GM12864 (cell line): ENCODE results near the gene PTPN14.

Source experiments
- DNase-seq: peaks from one replicate; pipeline ENCODE4 v3.0.0-alpha.2; 2011; ENCODE audit warnings: low read depth
- H3K4me3 ChIP-seq: 2 replicates; pipeline ENCODE4 v1.5.1; 2011; ENCODE audit warnings: mild to moderate bottlenecking, low read depth, low read length, control low read depth
- TF ChIP-seq, protein P1 (sequence below): IDR thresholded peaks from 2 replicates; pipeline ENCODE4 v1.5.1; 2011; ENCODE audit warnings: low read depth, mild to moderate bottlenecking, moderate library complexity, low read length, control low read depth, inconsistent platforms; ENCODE audit errors: missing control alignments

Gene PTPN14

GRCh38 chr1:214341459-214341858 lies 209.9 kb downstream of the PTPN14 start:
- no peak for DNase-seq
- no peak overlapping the region for H3K4me3 ChIP-seq
- TF ChIP-seq, protein P1, sequence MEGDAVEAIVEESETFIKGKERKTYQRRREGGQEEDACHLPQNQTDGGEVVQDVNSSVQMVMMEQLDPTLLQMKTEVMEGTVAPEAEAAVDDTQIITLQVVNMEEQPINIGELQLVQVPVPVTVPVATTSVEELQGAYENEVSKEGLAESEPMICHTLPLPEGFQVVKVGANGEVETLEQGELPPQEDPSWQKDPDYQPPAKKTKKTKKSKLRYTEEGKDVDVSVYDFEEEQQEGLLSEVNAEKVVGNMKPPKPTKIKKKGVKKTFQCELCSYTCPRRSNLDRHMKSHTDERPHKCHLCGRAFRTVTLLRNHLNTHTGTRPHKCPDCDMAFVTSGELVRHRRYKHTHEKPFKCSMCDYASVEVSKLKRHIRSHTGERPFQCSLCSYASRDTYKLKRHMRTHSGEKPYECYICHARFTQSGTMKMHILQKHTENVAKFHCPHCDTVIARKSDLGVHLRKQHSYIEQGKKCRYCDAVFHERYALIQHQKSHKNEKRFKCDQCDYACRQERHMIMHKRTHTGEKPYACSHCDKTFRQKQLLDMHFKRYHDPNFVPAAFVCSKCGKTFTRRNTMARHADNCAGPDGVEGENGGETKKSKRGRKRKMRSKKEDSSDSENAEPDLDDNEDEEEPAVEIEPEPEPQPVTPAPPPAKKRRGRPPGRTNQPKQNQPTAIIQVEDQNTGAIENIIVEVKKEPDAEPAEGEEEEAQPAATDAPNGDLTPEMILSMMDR = no peak

GRCh38 chr1:214338212-214338611 lies 213.2 kb downstream of the PTPN14 start:
- no peak overlapping the region for H3K4me3 ChIP-seq
- TF ChIP-seq, protein P1 = no peak
- DNase-seq = no peak

DNA sequence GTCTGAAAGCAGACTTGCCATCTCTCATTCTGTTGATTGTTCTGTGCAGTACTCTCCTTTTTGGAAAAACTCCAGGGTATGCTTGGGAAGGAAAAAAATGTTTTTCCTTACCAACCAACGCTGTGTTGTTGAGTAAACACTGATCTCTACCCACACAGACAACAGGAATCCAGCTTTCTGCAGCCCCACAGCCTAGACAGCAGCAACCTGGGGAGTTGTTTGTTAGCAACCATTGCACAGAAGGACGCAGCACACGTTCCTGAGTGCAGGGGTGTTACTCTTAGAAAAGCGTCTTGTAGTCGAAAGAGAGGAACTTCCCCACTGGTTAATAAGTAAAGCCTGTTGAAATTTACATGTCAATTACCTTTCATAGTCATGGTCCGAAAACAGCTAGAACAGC lies 213.9 kb downstream of the PTPN14 start:
- TF ChIP-seq, protein P1 = no peak
- no peak for DNase-seq
- H3K4me3 ChIP-seq = no peak overlapping the region

DNA sequence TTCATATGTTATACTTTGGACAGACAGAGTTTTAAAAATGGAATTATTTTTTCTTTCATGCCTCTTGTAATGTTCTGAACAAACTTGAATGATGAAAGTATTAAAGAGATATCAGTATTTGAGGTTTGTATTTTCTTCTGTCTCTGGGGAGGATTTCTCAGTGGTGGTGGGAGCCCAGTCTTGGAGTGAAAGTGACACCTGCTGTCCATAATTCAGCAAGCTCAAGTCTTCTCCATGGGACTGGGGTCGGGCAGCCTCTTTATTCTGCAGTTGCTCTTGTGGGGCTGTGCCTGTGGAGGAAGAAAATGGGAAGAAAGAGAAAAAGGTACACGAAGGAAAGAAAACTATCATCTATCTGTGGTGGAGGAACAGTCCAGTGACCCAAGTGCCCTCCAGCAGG lies 214.4 kb downstream of the PTPN14 start:
- no peak overlapping the region for H3K4me3 ChIP-seq
- TF ChIP-seq, protein P1 = no peak
- DNase-seq = no peak

GRCh38 chr1:214335567-214335966 lies 215.8 kb downstream of the PTPN14 start:
- H3K4me3 ChIP-seq = no peak overlapping the region
- no peak for DNase-seq
- TF ChIP-seq, protein P1 = no peak

GRCh38 chr1:214332946-214333798 lies 218.2 kb downstream of the PTPN14 start:
- H3K4me3 ChIP-seq = no peak overlapping the region
- TF ChIP-seq, protein P1 = peak; percentile 93
- DNase-seq = no peak

GRCh38 chr1:214331827-214332423 lies 219.5 kb downstream of the PTPN14 start:
- TF ChIP-seq, protein P1 = peak; percentile 87
- H3K4me3 ChIP-seq = no peak overlapping the region
- no peak for DNase-seq
